K562 (cell line): Measurements from ENCODE around the gene PRMT2. TPM values are rescaled to one million over a fixed set of nuclear protein-coding genes. Genes with fewer than 3 reads are reported as not detected.

Experiments
- ATAC-seq: fragments of 200-7000 bp; cut with Tn5 transposase; 3 replicates; pipeline ENCODE4 v1.9.1; 2020; ENCODE audit warnings: moderate library complexity
- BruUV-seq: library from RNA; stranded (reverse); fragments of 400-500 nt; replicated peaks from 2 replicates; lab custom pipeline; 2021; lab: Mats Ljungman, UMichigan
- CTCF ChIA-PET: fragments of 300-600 bp; formaldehyde crosslinking; extraction: SDS; loops from one replicate; lab custom pipeline; 2021; ENCODE audit warnings: low intra/inter-chr PET ratio; lab: Yijun Ruan, JAX
- POLR2A ChIA-PET: fragments of 300-600, 350-650 bp; sonication (Branson Sonifier 250); formaldehyde crosslinking; extraction: SDS; loops from one replicate; lab custom pipeline; 2021; ENCODE audit warnings: antibody characterized with exemption, inconsistent platforms; lab: Yijun Ruan, JAX
- DNase-seq, 4 experiments: peaks; one replicate each; pipeline versions ENCODE4 v3.0.0 to v3.0.0-alpha.2; 2011 to 2018; ENCODE audit warnings: low spot score in 3 of 4, mixed read lengths in 3 of 4; ENCODE audit errors: extremely low read depth in 1 of 4
- FAIRE-seq: peaks from 2 replicates; lab custom pipeline; 2011; peaks lifted over from hg19 to GRCh38; lab: Jason Lieb, UNC
- H2AFZ ChIP-seq: 2 replicates; pipeline ENCODE4 v1.6.0; 2011; ENCODE audit warnings: low read depth, low read length, control low read depth, inconsistent platforms
- H3K27ac ChIP-seq: fragments of 200-600 bp; 3 replicates; pipeline ENCODE4 v1.8.0; 2011; ENCODE audit warnings: low read depth, mild to moderate bottlenecking, control low read depth, inconsistent platforms, low read length, moderate library complexity, mixed read lengths; ENCODE audit errors: extremely low read depth
- H3K27me3 ChIP-seq, 2 experiments: fragments of 300-600 bp in 1 of 2; 2 replicates in 1 of 2; 3 replicates in 1 of 2; pipeline versions ENCODE4 v1.6.0 to v1.8.0; 2011; ENCODE audit warnings: inconsistent platforms in 2 of 2, low read length in 2 of 2, mild to moderate bottlenecking in 1 of 2, mixed read lengths in 1 of 2, moderate library complexity in 1 of 2; ENCODE audit not compliant: control insufficient read depth in 2 of 2, insufficient read depth in 2 of 2
- H3K36me3 ChIP-seq: fragments of 300-600 bp; 3 replicates; pipeline ENCODE4 v1.8.0; 2011; ENCODE audit warnings: mild to moderate bottlenecking, low read length, inconsistent platforms; ENCODE audit not compliant: control insufficient read depth, insufficient read depth
- H3K4me1 ChIP-seq, 2 experiments: fragments of 200-600 bp in 1 of 2; replicated peaks in 1 of 2; 2 replicates in 1 of 2; 3 replicates in 1 of 2; pipeline versions ENCODE4 v1.5.1 to v1.8.0; 2011; ENCODE audit warnings: inconsistent platforms in 2 of 2, low read length in 2 of 2, mild to moderate bottlenecking in 1 of 2, mixed read lengths in 1 of 2, moderate library complexity in 1 of 2; ENCODE audit not compliant: control insufficient read depth in 2 of 2, insufficient read depth in 2 of 2
- H3K4me2 ChIP-seq: 2 replicates; pipeline ENCODE4 v1.6.1; 2011; ENCODE audit warnings: low read length, control low read depth, inconsistent platforms, mixed read lengths; ENCODE audit not compliant: insufficient read depth
- H3K4me3 ChIP-seq: fragments of 200-600 bp; sonication (generic), shearing (Covaris generic); 2 replicates; pipeline ENCODE4 v1.5.1; 2016; ENCODE audit warnings: control low read depth, inconsistent platforms
- H3K79me2 ChIP-seq: fragments of 200-600 bp; 3 replicates; pipeline ENCODE4 v1.8.0; 2011; ENCODE audit warnings: low read length, inconsistent platforms; ENCODE audit not compliant: control insufficient read depth, insufficient read depth
- H3K9ac ChIP-seq, 2 experiments: 2 replicates each; pipeline versions ENCODE4 v1.6.0 to v1.6.1; 2011; ENCODE audit warnings: low read depth in 2 of 2, low read length in 2 of 2, control low read depth in 1 of 2, inconsistent platforms in 1 of 2, mild to moderate bottlenecking in 1 of 2, mixed read lengths in 1 of 2; ENCODE audit not compliant: insufficient read depth in 1 of 2
- H3K9me1 ChIP-seq: one replicate; pipeline ENCODE4 v1.6.0; 2011; ENCODE audit warnings: inconsistent platforms, mild to moderate bottlenecking, low read length, moderate library complexity; ENCODE audit not compliant: control insufficient read depth, insufficient read depth
- H3K9me3 ChIP-seq: replicated peaks from 2 replicates; pipeline ENCODE4 v1.5.1; 2011; ENCODE audit warnings: low read depth, low read length, inconsistent platforms; ENCODE audit not compliant: control insufficient read depth, insufficient read depth
- H4K20me1 ChIP-seq: replicated peaks from 2 replicates; pipeline ENCODE4 v1.6.1; 2011; ENCODE audit warnings: low read length, inconsistent platforms, mixed read lengths; ENCODE audit not compliant: control insufficient read depth, insufficient read depth
- C11orf30 ChIP-seq: fragments of 450-650 bp; IDR thresholded peaks from 2 replicates; pipeline ENCODE4 v1.6.1; 2016; ENCODE audit warnings: low read depth, mild to moderate bottlenecking
- HDAC3 ChIP-seq: fragments of 450-650 bp; IDR thresholded peaks from 2 replicates; pipeline ENCODE4 v1.6.1; 2018; ENCODE audit warnings: borderline replicate concordance, mild to moderate bottlenecking, moderate library complexity; ENCODE audit not compliant: partially characterized antibody
- MTA2 ChIP-seq: fragments of 450-650 bp; IDR thresholded peaks from 2 replicates; pipeline ENCODE4 v1.6.1; 2016; ENCODE audit warnings: low read depth
- RBM39 ChIP-seq: fragments of 200-400 bp; formaldehyde crosslinking; optimal IDR thresholded peaks from 2 replicates; pipeline ENCODE3; 2018; ENCODE audit warnings: low read depth, low read length
- TBL1XR1 ChIP-seq, 2 experiments: IDR thresholded peaks; 2 replicates each; pipeline ENCODE4 v1.6.1; 2012; ENCODE audit warnings: improper control_type of control experiment in 2 of 2, low read length in 2 of 2, mild to moderate bottlenecking in 1 of 2
- THRAP3 ChIP-seq: fragments of 450-650 bp; IDR thresholded peaks from 2 replicates; pipeline ENCODE4 v1.6.1; 2016; ENCODE audit warnings: mild to moderate bottlenecking, inconsistent platforms, borderline replicate concordance
- ZNF121 ChIP-seq: sonication (generic); formaldehyde crosslinking; conservative IDR thresholded peaks from 2 replicates; pipeline ENCODE4 v1.8.0; 2022; ENCODE audit warnings: missing genetic modification reagents
- ZNF316 ChIP-seq: fragments of 450-650 bp; IDR thresholded peaks from 2 replicates; pipeline ENCODE4 v1.6.1; 2016
- WGBS: fragments of 100-300 bp; shearing (Covaris generic); methylation state at CpG from one replicate; pipeline ENCODE4 v1.1.6; 2016; ENCODE audit warnings: low coverage, mixed read lengths; ENCODE audit not compliant: insufficient coverage; ENCODE audit errors: missing lambda C conversion rate; 5-methylcytosine and 5-hydroxymethylcytosine counted together
- in situ Hi-C: fragments of 300-500 bp; cut with MboI; formaldehyde crosslinking; loops from 4 replicates; pipeline ENCODE4 v1.15.0; 2018; ENCODE audit warnings: inconsistent platforms, mixed read lengths
- intact Hi-C: fragments of 100-400 bp; cut with micrococcal nuclease; formaldehyde crosslinking; loops from 2 replicates; pipeline ENCODE4 v1.14.2; 2022
- polyA plus RNA-seq, 8 experiments: library from polyadenylated mRNA; depleted of rRNA in 4 of 8; stranded (reverse) in 5 of 8; unstranded in 3 of 8; fragments of >200 nt; fragmentation: Nextera tagmentation in 2 of 8; fragmentation: Illumina TruSeq in 1 of 8; extraction: Ambion mirVana in 2 of 8; extraction: Trizol in 1 of 8; gene quantifications; 2 replicates each; pipeline versions ENCODE4 v1.2.1 to v1.2.3, GENCODE V29; 2011 to 2014; ENCODE audit warnings: inconsistent platforms in 1 of 8, missing spikeins in 1 of 8
- total RNA-seq, 7 experiments: library from RNA; depleted of rRNA in 6 of 7; stranded (reverse); fragments of >200 nt in 6 of 7; fragmentation: Illumina TruSeq in 2 of 7; extraction: Trizol in 2 of 7; gene quantifications; 2 replicates each; pipeline versions ENCODE4 v1.2.1 to v1.2.3, GENCODE V29; 2011 to 2021; ENCODE audit warnings: low replicate concordance in 1 of 7
- TF ChIP-seq, protein P1 (sequence below): fragments of 450-650 bp; IDR thresholded peaks from 2 replicates; pipeline ENCODE4 v1.6.1; 2017; ENCODE audit warnings: antibody characterized with exemption, mild to moderate bottlenecking
- TF ChIP-seq, protein P2 (sequence below): sonication (generic); formaldehyde crosslinking; IDR thresholded peaks from 2 replicates; pipeline ENCODE4 v1.8.1; 2023; ENCODE audit warnings: mild to moderate bottlenecking, missing genetic modification reagents

The PRMT2 gene
- total and polyA plus RNA-seq, 9 of the 15 experiments (the other 6 are each of a cell fraction or from before 2014, with no cell fraction given) = 37.2 to 85.7 (median 59.3) TPM

DNA sequence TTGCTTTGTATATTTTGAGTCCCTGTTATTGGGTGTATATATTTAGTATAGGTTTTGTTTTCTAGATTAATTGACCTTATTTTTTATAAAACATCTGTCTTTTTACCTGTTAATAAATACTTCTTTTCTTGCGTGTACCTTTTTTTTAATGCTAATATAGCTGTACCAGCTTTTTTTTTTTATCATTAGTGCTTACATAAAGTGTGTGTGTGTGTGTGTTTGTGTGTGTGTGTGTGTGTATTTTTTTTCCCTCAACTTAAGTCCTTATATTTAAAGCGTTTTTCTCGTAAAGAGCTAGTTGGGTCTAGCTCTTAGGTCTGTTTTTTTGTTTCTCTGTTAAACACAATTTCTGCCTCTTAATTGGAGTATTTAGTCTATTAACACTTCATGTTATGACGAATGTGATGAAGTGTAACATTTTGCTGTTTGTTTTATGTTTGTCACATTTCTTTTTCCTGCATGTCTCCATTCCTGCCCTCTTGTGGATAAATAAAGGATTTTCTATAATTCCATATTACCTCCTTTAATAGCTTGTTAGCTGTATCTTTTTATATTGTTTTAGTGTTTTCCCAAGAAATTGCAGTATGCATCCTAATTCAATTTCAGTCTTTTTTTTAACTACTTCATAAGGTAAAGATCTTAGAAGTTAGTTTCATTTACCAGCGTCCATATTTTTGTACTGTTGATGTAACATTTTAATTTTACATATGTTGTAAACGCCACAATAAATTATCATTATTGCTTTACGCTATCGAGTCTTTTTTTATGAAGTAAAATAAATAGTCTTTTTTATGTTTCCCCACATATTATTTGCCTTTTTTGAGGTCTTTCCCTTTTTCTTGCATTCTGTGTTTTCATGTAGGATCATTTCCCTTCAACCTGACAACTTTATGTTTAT, 4.3 kb downstream of the PRMT2 start:
- 86% methylated on average over 8 of the region's 8 CpGs for WGBS
- Histone ChIP-seq H3K27ac (no peak overlapping the region), H2AFZ (no peak overlapping the region), H3K27me3 (no peaks in the 10 kb centered on the region), H3K4me3 (no peak overlapping the region), H3K4me1 (peaks cover 14 to 19% of the 10 kb centered on the region in 2 experiments; a peak in 4 of 5 replicates), H3K9me3 (no peaks in the 10 kb centered on the region), H4K20me1 (no peaks in the 10 kb centered on the region), H3K9me1 (no peaks in the 10 kb centered on the region), H3K9ac (no peak overlapping the region), H3K79me2 (peaks cover 45% of the 10 kb centered on the region), H3K4me2 (no peak overlapping the region), H3K36me3 (peaks cover 51% of the 10 kb centered on the region)
- no TSS peak for BruUV-seq
- ChIA-PET POLR2A (interaction anchor here (1.1 kb wide), 1 partner anchor 181 kb away, joined by 3 read pairs; the partner anchor contains the start of gene DIP2A), CTCF (no interaction called here)
- intact Hi-C loops = no loop called here
- no peak for DNase-seq
- in situ Hi-C loops = no loop called here
- FAIRE-seq = no peak
- no peak for ATAC-seq
- TF ChIP-seq, protein P1, sequence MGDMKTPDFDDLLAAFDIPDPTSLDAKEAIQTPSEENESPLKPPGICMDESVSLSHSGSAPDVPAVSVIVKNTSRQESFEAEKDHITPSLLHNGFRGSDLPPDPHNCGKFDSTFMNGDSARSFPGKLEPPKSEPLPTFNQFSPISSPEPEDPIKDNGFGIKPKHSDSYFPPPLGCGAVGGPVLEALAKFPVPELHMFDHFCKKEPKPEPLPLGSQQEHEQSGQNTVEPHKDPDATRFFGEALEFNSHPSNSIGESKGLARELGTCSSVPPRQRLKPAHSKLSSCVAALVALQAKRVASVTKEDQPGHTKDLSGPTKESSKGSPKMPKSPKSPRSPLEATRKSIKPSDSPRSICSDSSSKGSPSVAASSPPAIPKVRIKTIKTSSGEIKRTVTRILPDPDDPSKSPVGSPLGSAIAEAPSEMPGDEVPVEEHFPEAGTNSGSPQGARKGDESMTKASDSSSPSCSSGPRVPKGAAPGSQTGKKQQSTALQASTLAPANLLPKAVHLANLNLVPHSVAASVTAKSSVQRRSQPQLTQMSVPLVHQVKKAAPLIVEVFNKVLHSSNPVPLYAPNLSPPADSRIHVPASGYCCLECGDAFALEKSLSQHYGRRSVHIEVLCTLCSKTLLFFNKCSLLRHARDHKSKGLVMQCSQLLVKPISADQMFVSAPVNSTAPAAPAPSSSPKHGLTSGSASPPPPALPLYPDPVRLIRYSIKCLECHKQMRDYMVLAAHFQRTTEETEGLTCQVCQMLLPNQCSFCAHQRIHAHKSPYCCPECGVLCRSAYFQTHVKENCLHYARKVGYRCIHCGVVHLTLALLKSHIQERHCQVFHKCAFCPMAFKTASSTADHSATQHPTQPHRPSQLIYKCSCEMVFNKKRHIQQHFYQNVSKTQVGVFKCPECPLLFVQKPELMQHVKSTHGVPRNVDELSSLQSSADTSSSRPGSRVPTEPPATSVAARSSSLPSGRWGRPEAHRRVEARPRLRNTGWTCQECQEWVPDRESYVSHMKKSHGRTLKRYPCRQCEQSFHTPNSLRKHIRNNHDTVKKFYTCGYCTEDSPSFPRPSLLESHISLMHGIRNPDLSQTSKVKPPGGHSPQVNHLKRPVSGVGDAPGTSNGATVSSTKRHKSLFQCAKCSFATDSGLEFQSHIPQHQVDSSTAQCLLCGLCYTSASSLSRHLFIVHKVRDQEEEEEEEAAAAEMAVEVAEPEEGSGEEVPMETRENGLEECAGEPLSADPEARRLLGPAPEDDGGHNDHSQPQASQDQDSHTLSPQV = peak; percentile 18; the same call in 1 of the 2 replicates
- peak; percentile 64 for TF ChIP-seq ZNF316
- peak; percentile 29; the same call in 1 of the 2 replicates for TF ChIP-seq C11orf30
- TF ChIP-seq MTA2 = 0 out of 2 replicates have a peak, but pooled peaks have one; percentile 8
- 0 out of 2 replicates have a peak, but pooled peaks have one; percentile 19 for TF ChIP-seq THRAP3
- TF ChIP-seq HDAC3 = no peak
- TF ChIP-seq, protein P2, sequence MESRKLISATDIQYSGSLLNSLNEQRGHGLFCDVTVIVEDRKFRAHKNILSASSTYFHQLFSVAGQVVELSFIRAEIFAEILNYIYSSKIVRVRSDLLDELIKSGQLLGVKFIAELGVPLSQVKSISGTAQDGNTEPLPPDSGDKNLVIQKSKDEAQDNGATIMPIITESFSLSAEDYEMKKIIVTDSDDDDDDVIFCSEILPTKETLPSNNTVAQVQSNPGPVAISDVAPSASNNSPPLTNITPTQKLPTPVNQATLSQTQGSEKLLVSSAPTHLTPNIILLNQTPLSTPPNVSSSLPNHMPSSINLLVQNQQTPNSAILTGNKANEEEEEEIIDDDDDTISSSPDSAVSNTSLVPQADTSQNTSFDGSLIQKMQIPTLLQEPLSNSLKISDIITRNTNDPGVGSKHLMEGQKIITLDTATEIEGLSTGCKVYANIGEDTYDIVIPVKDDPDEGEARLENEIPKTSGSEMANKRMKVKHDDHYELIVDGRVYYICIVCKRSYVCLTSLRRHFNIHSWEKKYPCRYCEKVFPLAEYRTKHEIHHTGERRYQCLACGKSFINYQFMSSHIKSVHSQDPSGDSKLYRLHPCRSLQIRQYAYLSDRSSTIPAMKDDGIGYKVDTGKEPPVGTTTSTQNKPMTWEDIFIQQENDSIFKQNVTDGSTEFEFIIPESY (CRISPR knock-in tag) = 0 out of 2 replicates have a peak, but pooled peaks have one; percentile 17
- TF ChIP-seq RBM39 = no peak
- no peak for TF ChIP-seq ZNF121 (CRISPR knock-in tag)
- 0 out of 4 replicates have a peak, but pooled peaks of 1 of the 2 experiments have one; percentile 30 for TF ChIP-seq TBL1XR1 (IDR thresholded peaks at IDR 0.05; ENCODE audit: low read length in 2 of 2)
